Kidney tubule cell (primary cell): Measurements from ENCODE around the gene OR2S2.
"Not testable (repeated sequence)": the region's sequence is repeated elsewhere in the genome, so short reads cannot be mapped to it uniquely, and the experiment has no call there.

Experiments
- DNase-seq: peaks from one replicate; pipeline ENCODE4 v3.0.0-alpha.2; 2018; ENCODE audit warnings: low spot score

The OR2S2 gene

GRCh38 chr9:35933550-35934067, 24.3 kb downstream of the OR2S2 start:
- DNase-seq, result no peak

GRCh38 chr9:35932735-35933134, 25.2 kb downstream of the OR2S2 start:
- no peak for DNase-seq

- DNase-seq, result no peak
Observed at GRCh38 chr9:35930989-35931388, 27.0 kb downstream of the OR2S2 start.

- no peak for DNase-seq
Observed at GRCh38 chr9:35930521-35930920, 27.4 kb downstream of the OR2S2 start.

GRCh38 chr9:35929453-35929718, 28.6 kb downstream of the OR2S2 start:
- no peak for DNase-seq

GRCh38 chr9:35928591-35929452, 29.1 kb downstream of the OR2S2 start:
- DNase-seq, result no peak

GRCh38 chr9:35923927-35924763, 33.8 kb downstream of the OR2S2 start:
- DNase-seq, result peak; percentile 98

- DNase-seq, result no peak
Observed at GRCh38 chr9:35923598-35923926, 34.4 kb downstream of the OR2S2 start.

GRCh38 chr9:35920051-35920620, 37.8 kb downstream of the OR2S2 start:
- no peak for DNase-seq

- DNase-seq, result no peak
Observed at GRCh38 chr9:35919212-35920008, 38.5 kb downstream of the OR2S2 start.

- DNase-seq, result no peak
Observed at GRCh38 chr9:35918780-35919179, 39.2 kb downstream of the OR2S2 start.

- no peak for DNase-seq
Observed at GRCh38 chr9:35917261-35917660, 40.7 kb downstream of the OR2S2 start.

- DNase-seq, result no peak
Observed at GRCh38 chr9:35915681-35916294, 42.2 kb downstream of the OR2S2 start.

GRCh38 chr9:35914301-35914807, 43.6 kb downstream of the OR2S2 start:
- no peak for DNase-seq

GRCh38 chr9:35913429-35913828, 44.5 kb downstream of the OR2S2 start:
- not testable (repeated sequence) for DNase-seq

GRCh38 chr9:35912791-35913400, 45.1 kb downstream of the OR2S2 start:
- no peak for DNase-seq

- no peak for DNase-seq
Observed at GRCh38 chr9:35911690-35912089, 46.3 kb downstream of the OR2S2 start.

- peak; percentile 73 for DNase-seq
Observed at GRCh38 chr9:35910613-35911359, 47.2 kb downstream of the OR2S2 start.

- DNase-seq, result no peak
Observed at GRCh38 chr9:35909687-35910612, 48.0 kb downstream of the OR2S2 start.
